Endothelial cell of umbilical vein (primary cell): Measurements from ENCODE around the gene MTA2. TPM values are rescaled to one million over a fixed set of nuclear protein-coding genes. Genes with fewer than 3 reads are reported as not detected.

ENCODE experiments used
- BruUV-seq: library from RNA; stranded (reverse); fragments of 400-500 nt; replicated peaks from 2 replicates; lab custom pipeline; 2021; lab: Mats Ljungman, UMichigan
- CTCF ChIA-PET: fragments of 300-600, 350-600 bp; sonication (Branson Sonifier 250); formaldehyde crosslinking; loops from one replicate; lab custom pipeline; 2021; ENCODE audit warnings: antibody characterized with exemption, inconsistent platforms; lab: Charles Lee
- POLR2A ChIA-PET: fragments of 300-600, 350-600 bp; sonication (Branson Sonifier 250); formaldehyde crosslinking; loops from one replicate; lab custom pipeline; 2021; ENCODE audit warnings: antibody characterized with exemption, inconsistent platforms; lab: Charles Lee
- DNase-seq: peaks from one replicate; pipeline ENCODE4 v3.0.0-alpha.2; 2011; ENCODE audit warnings: low read depth, low spot score
- FAIRE-seq: peaks from 2 replicates; lab custom pipeline; 2011; peaks lifted over from hg19 to GRCh38; lab: Jason Lieb, UNC
- H2AFZ ChIP-seq: 2 replicates; pipeline ENCODE4 v1.6.0; 2012; ENCODE audit warnings: low read depth, low read length, control low read depth, inconsistent platforms
- H3K27ac ChIP-seq: 2 replicates; pipeline ENCODE4 v1.5.1; 2011; ENCODE audit warnings: low read depth, mild to moderate bottlenecking, control low read depth, low read length, moderate library complexity; ENCODE audit not compliant: insufficient read depth
- H3K27me3 ChIP-seq, 2 experiments: 2 replicates each; pipeline versions ENCODE4 v1.6.0 to v1.6.1; 2011; ENCODE audit warnings: low read length in 2 of 2, mixed read lengths in 1 of 2; ENCODE audit not compliant: control insufficient read depth in 2 of 2, insufficient read depth in 2 of 2
- H3K36me3 ChIP-seq, 2 experiments: 2 replicates in 1 of 2; 3 replicates in 1 of 2; pipeline ENCODE4 v1.5.1; 2011; ENCODE audit warnings: low read length in 2 of 2, mild to moderate bottlenecking in 1 of 2, moderate library complexity in 1 of 2; ENCODE audit not compliant: control insufficient read depth in 2 of 2, insufficient read depth in 2 of 2; ENCODE audit errors: extremely low read depth in 1 of 2
- H3K4me1 ChIP-seq: 3 replicates; pipeline ENCODE4 v1.5.1; 2011; ENCODE audit warnings: mild to moderate bottlenecking, low read length; ENCODE audit not compliant: control insufficient read depth, insufficient read depth; ENCODE audit errors: extremely low read depth
- H3K4me2 ChIP-seq: 2 replicates; pipeline ENCODE4 v1.6.1; 2011; ENCODE audit warnings: low read length, control low read depth, mixed read lengths; ENCODE audit not compliant: insufficient read depth
- H3K4me3 ChIP-seq, 3 experiments: fragments of 200-600 bp in 1 of 3; sonication (generic), shearing (Covaris generic) in 1 of 3; replicated peaks in 1 of 3; 2 replicates each; pipeline ENCODE4 v1.5.1; 2011 to 2016; ENCODE audit warnings: control low read depth in 3 of 3, low read length in 3 of 3, mild to moderate bottlenecking in 2 of 3, inconsistent platforms in 1 of 3, low read depth in 1 of 3, moderate library complexity in 1 of 3; ENCODE audit not compliant: insufficient read depth in 1 of 3
- H3K79me2 ChIP-seq: 2 replicates; pipeline ENCODE4 v1.6.0; 2012; ENCODE audit warnings: low read length, inconsistent platforms; ENCODE audit not compliant: control insufficient read depth, insufficient read depth
- H3K9ac ChIP-seq: replicated peaks from 2 replicates; pipeline ENCODE3; 2011; ENCODE audit warnings: low read length, control low read depth; ENCODE audit not compliant: insufficient read depth; ENCODE audit errors: extremely low read depth
- H3K9me1 ChIP-seq: replicated peaks from 3 replicates; pipeline ENCODE4 v1.6.0; 2011; ENCODE audit warnings: mild to moderate bottlenecking, low read length; ENCODE audit not compliant: control insufficient read depth, insufficient read depth; ENCODE audit errors: extremely low read depth
- H3K9me3 ChIP-seq: replicated peaks from 2 replicates; pipeline ENCODE4 v1.5.1; 2012; ENCODE audit warnings: low read length, inconsistent platforms; ENCODE audit not compliant: control insufficient read depth, insufficient read depth
- H4K20me1 ChIP-seq: replicated peaks from 2 replicates; pipeline ENCODE3; 2011; ENCODE audit warnings: mild to moderate bottlenecking, low read length; ENCODE audit not compliant: control insufficient read depth, insufficient read depth; ENCODE audit errors: extremely low read depth
- EZH2 ChIP-seq: IDR thresholded peaks from 2 replicates; pipeline ENCODE4 v1.6.1; 2012; ENCODE audit warnings: borderline replicate concordance, low read depth, mild to moderate bottlenecking, moderate library complexity, low read length, inconsistent platforms; ENCODE audit not compliant: severe bottlenecking
- FOS ChIP-seq: IDR thresholded peaks from 2 replicates; pipeline ENCODE4 v1.6.1; 2011; ENCODE audit warnings: mild to moderate bottlenecking, low read length, moderate library complexity, borderline replicate concordance; ENCODE audit not compliant: insufficient read depth
- GATA2 ChIP-seq: IDR thresholded peaks from 2 replicates; pipeline ENCODE4 v1.7.0; 2011; ENCODE audit warnings: low read depth, mild to moderate bottlenecking, moderate library complexity, mixed read lengths, low read length; ENCODE audit not compliant: insufficient read length, insufficient read depth
- JUN ChIP-seq: IDR thresholded peaks from 2 replicates; pipeline ENCODE4 v1.6.1; 2011; ENCODE audit warnings: borderline replicate concordance, low read depth; ENCODE audit not compliant: insufficient read length, insufficient read depth
- MYC ChIP-seq: IDR thresholded peaks from one replicate; pipeline ENCODE4 v1.6.1; 2011; ENCODE audit warnings: mild to moderate bottlenecking, low read depth, low read length
- POLR2A ChIP-seq: IDR thresholded peaks from 2 replicates; pipeline ENCODE4 v1.6.1; 2012; ENCODE audit warnings: low read depth, mild to moderate bottlenecking, control low read depth, low read length
- POLR2AphosphoS5 ChIP-seq: IDR thresholded peaks from 2 replicates; pipeline ENCODE4 v1.6.1; 2012; ENCODE audit warnings: low read depth, mild to moderate bottlenecking, control low read depth, low read length, moderate library complexity; ENCODE audit not compliant: insufficient read depth
- dilution Hi-C: fragments of 300-500 bp; cut with MboI; formaldehyde crosslinking; loops from one replicate; pipeline ENCODE4 v1.15.0; 2019; ENCODE audit warnings: low sequenced_read_pairs; ENCODE audit not compliant: extremely low pct_ligation_motif_present
- intact Hi-C: fragments of 100-400 bp; cut with micrococcal nuclease; formaldehyde crosslinking; loops from one replicate; pipeline ENCODE4 v1.10.0; 2022
- polyA plus RNA-seq, 4 experiments: library from polyadenylated mRNA; depleted of rRNA in 3 of 4; stranded (reverse) in 3 of 4; unstranded in 1 of 4; fragments of >200 nt; gene quantifications; 2 replicates each; pipeline versions ENCODE4 v1.2.1 to v1.2.3, GENCODE V29; 2011 to 2012; ENCODE audit warnings: missing spikeins in 1 of 4
- total RNA-seq: library from RNA; stranded (reverse); gene quantifications from 2 replicates; pipeline ENCODE4 v1.2.3, GENCODE V29; 2021
- TF ChIP-seq, protein P1 (sequence below), 2 donors: IDR thresholded peaks; 1 replicate in 1 of 2; 2 replicates in 1 of 2; pipeline ENCODE4 v1.5.1; 2011; ENCODE audit warnings: low read length in 2 of 2, mild to moderate bottlenecking in 2 of 2, moderate library complexity in 2 of 2, control low read depth in 1 of 2, inconsistent platforms in 1 of 2, low read depth in 1 of 2; ENCODE audit not compliant: insufficient read depth in 1 of 2; ENCODE audit errors: extremely low read depth in 1 of 2
- TF ChIP-seq, protein P2 (sequence below): IDR thresholded peaks from 2 replicates; pipeline ENCODE4 v1.6.1; 2011; ENCODE audit not compliant: insufficient read depth, insufficient read length

MTA2 gene
- total and polyA plus RNA-seq, 2 donors (not counting 3 experiments of a cell fraction or from before 2014, with no cell fraction given): 40.4 to 166 TPM

DNA sequence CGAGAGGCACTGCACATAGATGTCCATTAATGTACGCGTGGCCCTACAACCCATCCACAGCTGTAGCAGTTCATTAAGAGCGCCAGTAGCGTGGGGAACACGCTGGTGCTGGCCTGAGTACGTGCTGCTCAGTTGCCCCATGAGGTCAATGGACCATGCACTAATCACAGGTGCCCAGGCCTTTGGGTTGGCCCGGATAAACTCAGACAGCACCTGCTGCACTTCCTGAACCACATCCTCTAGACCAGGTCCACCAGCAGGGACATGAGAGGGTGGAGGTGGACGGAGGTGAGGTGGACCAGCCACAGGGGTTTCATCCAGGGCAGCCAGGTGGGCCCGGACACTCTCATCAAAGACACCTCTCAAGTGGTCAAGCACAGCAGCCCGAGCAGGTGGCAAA is 47.8 kb upstream of the MTA2 start:
- CTCF ChIA-PET: interaction anchor here (1.7 to 1.9 kb wide), 2 partner anchors 45 to 58 kb away, joined by 4 read pairs; partner anchors contain the start of gene TUT1
- no peaks in the 10 kb centered on the region for H3K9me3 ChIP-seq
- BruUV-seq: no TSS peak
- peaks cover 13% of the 10 kb centered on the region for H3K4me1 ChIP-seq
- no peaks in the 10 kb centered on the region for H3K27me3 ChIP-seq
- no peak overlapping the region for H3K4me2 ChIP-seq
- dilution Hi-C loops (no loop called here), intact Hi-C loops (no loop called here)
- POLR2A ChIA-PET: interaction anchor here (2.5 kb wide), 1 partner anchor 16 kb away, joined by 13 read pairs; the partner anchor contains the start of genes C11orf98 and CSKMT
- H2AFZ ChIP-seq: no peak overlapping the region
- H3K79me2 ChIP-seq: peaks cover 37% of the 10 kb centered on the region
- H4K20me1 ChIP-seq: no peaks in the 10 kb centered on the region
- no peak overlapping the region for H3K4me3 ChIP-seq
- peaks cover 7 to 21% of the 10 kb centered on the region in 2 experiments for H3K36me3 ChIP-seq
- DNase-seq (no peak), FAIRE-seq (no peak)
- H3K9ac ChIP-seq: no peak overlapping the region
- no peak for TF ChIP-seq EZH2
- TF ChIP-seq MYC: no peak
- TF ChIP-seq, protein P1, sequence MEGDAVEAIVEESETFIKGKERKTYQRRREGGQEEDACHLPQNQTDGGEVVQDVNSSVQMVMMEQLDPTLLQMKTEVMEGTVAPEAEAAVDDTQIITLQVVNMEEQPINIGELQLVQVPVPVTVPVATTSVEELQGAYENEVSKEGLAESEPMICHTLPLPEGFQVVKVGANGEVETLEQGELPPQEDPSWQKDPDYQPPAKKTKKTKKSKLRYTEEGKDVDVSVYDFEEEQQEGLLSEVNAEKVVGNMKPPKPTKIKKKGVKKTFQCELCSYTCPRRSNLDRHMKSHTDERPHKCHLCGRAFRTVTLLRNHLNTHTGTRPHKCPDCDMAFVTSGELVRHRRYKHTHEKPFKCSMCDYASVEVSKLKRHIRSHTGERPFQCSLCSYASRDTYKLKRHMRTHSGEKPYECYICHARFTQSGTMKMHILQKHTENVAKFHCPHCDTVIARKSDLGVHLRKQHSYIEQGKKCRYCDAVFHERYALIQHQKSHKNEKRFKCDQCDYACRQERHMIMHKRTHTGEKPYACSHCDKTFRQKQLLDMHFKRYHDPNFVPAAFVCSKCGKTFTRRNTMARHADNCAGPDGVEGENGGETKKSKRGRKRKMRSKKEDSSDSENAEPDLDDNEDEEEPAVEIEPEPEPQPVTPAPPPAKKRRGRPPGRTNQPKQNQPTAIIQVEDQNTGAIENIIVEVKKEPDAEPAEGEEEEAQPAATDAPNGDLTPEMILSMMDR (IDR thresholded peaks at IDR 0.05; ENCODE audit: extremely low read depth in 1 of 2, insufficient read depth in 1 of 2, low read depth in 1 of 2, low read length in 2 of 2): no peak
- TF ChIP-seq, protein P2, sequence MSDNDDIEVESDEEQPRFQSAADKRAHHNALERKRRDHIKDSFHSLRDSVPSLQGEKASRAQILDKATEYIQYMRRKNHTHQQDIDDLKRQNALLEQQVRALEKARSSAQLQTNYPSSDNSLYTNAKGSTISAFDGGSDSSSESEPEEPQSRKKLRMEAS: no peak
- TF ChIP-seq JUN: no peak
- TF ChIP-seq GATA2: no peak
- TF ChIP-seq FOS: no peak
- no peak for TF ChIP-seq POLR2A
- no peak for TF ChIP-seq POLR2AphosphoS5
- no peak overlapping the region for H3K27ac ChIP-seq
- H3K9me1 ChIP-seq: no peaks in the 10 kb centered on the region
